MM.1S (cell line): ENCODE results near the gene TMEM9.

Experiments
- DNase-seq: peaks from one replicate; pipeline ENCODE4 v3.0.0-alpha.2; 2015
- H2AFZ ChIP-seq: fragments of 300-600 bp; sonication (generic); 2 replicates; pipeline ENCODE4 v1.6.0; 2016; ENCODE audit warnings: antibody characterized with exemption, low read length
- H3F3A ChIP-seq: fragments of 300-600 bp; sonication (generic); 2 replicates; pipeline ENCODE4 v1.6.1; 2016; ENCODE audit warnings: mild to moderate bottlenecking, antibody characterized with exemption, low read length, moderate library complexity, mixed read lengths; ENCODE audit not compliant: insufficient read depth
- H3K27ac ChIP-seq: fragments of 300-600 bp; sonication (generic); 2 replicates; pipeline ENCODE4 v1.5.1; 2016; ENCODE audit warnings: mild to moderate bottlenecking, low read length
- H3K27me3 ChIP-seq: fragments of 300-600 bp; sonication (generic); replicated peaks from 2 replicates; pipeline ENCODE4 v1.6.0; 2016; ENCODE audit warnings: low read length; ENCODE audit not compliant: insufficient read depth
- H3K36me3 ChIP-seq: fragments of 300-600 bp; sonication (generic); replicated peaks from 2 replicates; pipeline ENCODE4 v1.6.1; 2016; ENCODE audit warnings: mild to moderate bottlenecking, low read length, mixed read lengths; ENCODE audit not compliant: insufficient read depth
- H3K4me1 ChIP-seq: fragments of 300-600 bp; sonication (generic); 2 replicates; pipeline ENCODE4 v1.6.1; 2016; ENCODE audit warnings: low read length, mixed read lengths
- H3K4me2 ChIP-seq: fragments of 300-600 bp; sonication (generic); 2 replicates; pipeline ENCODE4 v1.6.0; 2016; ENCODE audit warnings: low read depth, low read length
- H3K4me3 ChIP-seq: fragments of 300-600 bp; sonication (generic); 2 replicates; pipeline ENCODE4 v1.5.1; 2016; ENCODE audit warnings: low read length, mixed read lengths
- H3K79me2 ChIP-seq: fragments of 300-600 bp; sonication (generic); 2 replicates; pipeline ENCODE4 v1.6.1; 2016; ENCODE audit warnings: mixed run types, low read length, mixed read lengths
- H3K9ac ChIP-seq: fragments of 300-600 bp; sonication (generic); 2 replicates; pipeline ENCODE4 v1.6.1; 2016; ENCODE audit warnings: low read length, mixed read lengths
- H3K9me2 ChIP-seq: fragments of 300-600 bp; sonication (generic); replicated peaks from 2 replicates; pipeline ENCODE4 v1.6.1; 2016; ENCODE audit warnings: mild to moderate bottlenecking, low read length, mixed read lengths; ENCODE audit not compliant: insufficient read depth
- H3K9me3 ChIP-seq: fragments of 300-600 bp; sonication (generic); replicated peaks from 2 replicates; pipeline ENCODE4 v1.6.1; 2016; ENCODE audit warnings: mild to moderate bottlenecking, low read length, mixed read lengths; ENCODE audit not compliant: insufficient read depth
- H4K20me1 ChIP-seq: fragments of 300-600 bp; sonication (generic); 2 replicates; pipeline ENCODE4 v1.6.1; 2016; ENCODE audit warnings: mild to moderate bottlenecking, low read length, moderate library complexity, mixed read lengths; ENCODE audit not compliant: insufficient read depth
- EZH2 ChIP-seq: fragments of 300-600 bp; sonication (generic); optimal IDR thresholded peaks from 2 replicates; pipeline ENCODE3; 2017; ENCODE audit warnings: low read depth, mild to moderate bottlenecking, antibody characterized with exemption, low read length, mixed read lengths
- EZH2phosphoT487 ChIP-seq: fragments of 300-600 bp; sonication (generic); IDR thresholded peaks from 2 replicates; pipeline ENCODE4 v1.6.1; 2018; ENCODE audit warnings: antibody characterized with exemption, low read length
- TF ChIP-seq, protein P1 (sequence below): fragments of 300-600 bp; sonication (generic); IDR thresholded peaks from 2 replicates; pipeline ENCODE4 v1.5.1; 2016; ENCODE audit warnings: antibody characterized with exemption, low read length, mixed read lengths

Gene TMEM9

DNA sequence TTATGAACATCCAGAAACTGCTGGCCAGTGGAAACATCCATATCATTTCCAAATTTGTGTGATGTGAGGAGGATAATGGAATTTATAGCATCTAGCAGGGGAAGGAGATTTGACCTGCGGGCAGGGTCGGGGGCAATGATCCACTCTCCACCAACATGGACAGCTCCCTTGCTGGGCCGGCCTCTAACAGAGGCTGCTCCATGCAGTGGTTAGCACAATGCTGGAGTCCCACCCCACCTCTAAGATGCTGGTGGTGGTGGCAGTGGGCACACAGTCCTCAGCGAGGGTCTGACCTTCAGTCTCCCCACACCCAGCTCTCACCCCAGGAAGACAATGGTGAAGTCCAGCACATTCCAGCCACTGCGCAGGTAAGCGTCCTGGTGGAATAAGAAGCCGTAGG is 60.7 kb downstream of the TMEM9 start:
- Histone ChIP-seq H3K27ac (no peak overlapping the region), H3K79me2 (no peaks in the 10 kb centered on the region), H3K27me3 (no peaks in the 10 kb centered on the region), H4K20me1 (no peaks in the 10 kb centered on the region), H3K9ac (no peak overlapping the region), H3K9me3 (no peaks in the 10 kb centered on the region), H3K4me3 (no peak overlapping the region), H3K4me2 (no peak overlapping the region), H2AFZ (no peak overlapping the region), H3K4me1 (no peaks in the 10 kb centered on the region), H3K9me2 (no peaks in the 10 kb centered on the region), H3K36me3 (no peaks in the 10 kb centered on the region), H3F3A (no peaks in the 10 kb centered on the region)
- TF ChIP-seq, protein P1, sequence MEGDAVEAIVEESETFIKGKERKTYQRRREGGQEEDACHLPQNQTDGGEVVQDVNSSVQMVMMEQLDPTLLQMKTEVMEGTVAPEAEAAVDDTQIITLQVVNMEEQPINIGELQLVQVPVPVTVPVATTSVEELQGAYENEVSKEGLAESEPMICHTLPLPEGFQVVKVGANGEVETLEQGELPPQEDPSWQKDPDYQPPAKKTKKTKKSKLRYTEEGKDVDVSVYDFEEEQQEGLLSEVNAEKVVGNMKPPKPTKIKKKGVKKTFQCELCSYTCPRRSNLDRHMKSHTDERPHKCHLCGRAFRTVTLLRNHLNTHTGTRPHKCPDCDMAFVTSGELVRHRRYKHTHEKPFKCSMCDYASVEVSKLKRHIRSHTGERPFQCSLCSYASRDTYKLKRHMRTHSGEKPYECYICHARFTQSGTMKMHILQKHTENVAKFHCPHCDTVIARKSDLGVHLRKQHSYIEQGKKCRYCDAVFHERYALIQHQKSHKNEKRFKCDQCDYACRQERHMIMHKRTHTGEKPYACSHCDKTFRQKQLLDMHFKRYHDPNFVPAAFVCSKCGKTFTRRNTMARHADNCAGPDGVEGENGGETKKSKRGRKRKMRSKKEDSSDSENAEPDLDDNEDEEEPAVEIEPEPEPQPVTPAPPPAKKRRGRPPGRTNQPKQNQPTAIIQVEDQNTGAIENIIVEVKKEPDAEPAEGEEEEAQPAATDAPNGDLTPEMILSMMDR = no peak
- DNase-seq = no peak

DNA sequence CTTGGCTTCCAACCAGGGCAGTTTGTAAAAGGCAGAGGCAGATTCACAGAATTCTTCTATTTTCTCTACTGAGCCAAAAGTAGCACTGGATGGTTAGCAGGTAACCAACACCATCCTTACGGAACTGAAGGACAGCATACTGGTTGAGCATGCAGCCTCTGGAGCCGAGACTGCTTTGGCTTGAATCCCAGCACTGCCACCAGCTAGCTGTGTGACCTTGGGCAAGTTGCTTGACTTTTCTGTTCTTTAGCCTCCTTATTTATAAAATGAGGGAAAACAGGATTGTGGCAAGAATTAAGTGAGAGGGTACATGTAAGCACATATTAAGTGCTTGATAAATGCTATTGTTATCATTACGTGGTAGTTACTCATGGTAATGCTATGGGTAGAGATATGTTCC is 61.5 kb downstream of the TMEM9 start:
- no peak for DNase-seq
- H3K4me3 ChIP-seq = no peak overlapping the region
- no peaks in the 10 kb centered on the region for H3F3A ChIP-seq
- no peaks in the 10 kb centered on the region for H3K4me1 ChIP-seq
- H3K9ac ChIP-seq = no peak overlapping the region
- H2AFZ ChIP-seq = no peak overlapping the region
- H3K4me2 ChIP-seq = no peak overlapping the region
- no peak overlapping the region for H3K27ac ChIP-seq
- H3K36me3 ChIP-seq = no peaks in the 10 kb centered on the region
- no peaks in the 10 kb centered on the region for H3K27me3 ChIP-seq
- no peaks in the 10 kb centered on the region for H3K9me3 ChIP-seq
- no peaks in the 10 kb centered on the region for H3K9me2 ChIP-seq
- no peak for TF ChIP-seq EZH2phosphoT487
- TF ChIP-seq, protein P1 = no peak
- TF ChIP-seq EZH2 = no peak
- H4K20me1 ChIP-seq = no peaks in the 10 kb centered on the region
- H3K79me2 ChIP-seq = no peaks in the 10 kb centered on the region

DNA sequence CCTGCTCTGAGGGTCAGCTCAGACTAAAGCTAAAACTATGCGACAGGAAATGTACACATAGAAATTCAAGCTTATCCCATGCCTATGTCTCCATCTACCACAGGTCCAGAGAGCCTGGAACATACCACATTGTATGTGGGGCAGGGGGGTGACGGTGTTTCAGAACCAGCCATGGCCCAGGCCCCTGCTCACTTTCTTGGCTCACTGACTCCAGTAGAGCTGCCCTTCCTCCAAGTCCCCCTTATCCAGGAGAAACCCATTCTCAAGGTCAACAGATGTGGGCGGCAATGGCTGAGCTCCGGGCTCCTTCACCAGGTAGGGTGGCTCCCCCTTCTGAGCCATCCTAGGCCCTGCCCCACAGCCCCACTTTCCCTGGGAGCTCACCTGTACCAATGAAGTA is 63.0 kb downstream of the TMEM9 start:
- no peak for DNase-seq
- Histone ChIP-seq H3K9ac (no peak overlapping the region), H3K4me3 (no peak overlapping the region), H2AFZ (no peak overlapping the region), H3K4me1 (no peaks in the 10 kb centered on the region), H3K4me2 (no peak overlapping the region), H3K27ac (no peak overlapping the region), H3K79me2 (no peaks in the 10 kb centered on the region), H3K27me3 (no peaks in the 10 kb centered on the region), H3F3A (no peaks in the 10 kb centered on the region), H3K36me3 (no peaks in the 10 kb centered on the region), H3K9me2 (no peaks in the 10 kb centered on the region), H3K9me3 (no peaks in the 10 kb centered on the region), H4K20me1 (no peaks in the 10 kb centered on the region)
- TF ChIP-seq, protein P1 = no peak
- no peak for TF ChIP-seq EZH2
- no peak for TF ChIP-seq EZH2phosphoT487

DNA sequence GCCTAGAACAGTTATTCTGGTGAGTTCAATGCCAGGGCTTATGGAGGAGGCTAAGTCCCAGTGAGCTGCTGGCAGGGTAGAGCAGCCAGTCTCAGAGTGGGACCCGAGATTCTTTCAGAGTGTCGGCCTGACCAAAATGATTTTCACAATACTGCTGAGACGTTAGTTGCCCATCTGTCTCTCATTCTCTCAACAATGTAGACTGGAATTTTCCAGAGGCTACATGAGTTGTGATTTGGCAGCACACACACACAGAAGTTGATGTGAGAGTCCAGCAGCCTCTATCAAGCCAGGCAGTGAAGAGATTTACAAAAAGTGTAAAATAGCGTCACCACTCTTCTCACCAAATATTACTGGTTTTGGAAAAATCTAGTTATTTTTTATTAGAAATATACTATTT is 63.7 kb downstream of the TMEM9 start:
- Histone ChIP-seq H3K9ac (no peak overlapping the region), H3K9me3 (no peaks in the 10 kb centered on the region), H3K4me1 (no peaks in the 10 kb centered on the region), H3K4me2 (no peak overlapping the region), H3K27me3 (no peaks in the 10 kb centered on the region), H3K27ac (no peak overlapping the region), H3F3A (no peaks in the 10 kb centered on the region), H2AFZ (no peak overlapping the region), H4K20me1 (no peaks in the 10 kb centered on the region), H3K36me3 (no peaks in the 10 kb centered on the region), H3K4me3 (no peak overlapping the region), H3K9me2 (no peaks in the 10 kb centered on the region), H3K79me2 (no peaks in the 10 kb centered on the region)
- no peak for TF ChIP-seq EZH2
- TF ChIP-seq, protein P1 = no peak
- no peak for TF ChIP-seq EZH2phosphoT487
- no peak for DNase-seq
